ENCODE measurements around the gene DDI2. TPM values are rescaled to one million over a fixed set of nuclear protein-coding genes. Genes with fewer than 3 reads are reported as not detected.

Gene DDI2
- total RNA-seq, 1 experiment from 2014 or later = 18.7 TPM

DNA sequence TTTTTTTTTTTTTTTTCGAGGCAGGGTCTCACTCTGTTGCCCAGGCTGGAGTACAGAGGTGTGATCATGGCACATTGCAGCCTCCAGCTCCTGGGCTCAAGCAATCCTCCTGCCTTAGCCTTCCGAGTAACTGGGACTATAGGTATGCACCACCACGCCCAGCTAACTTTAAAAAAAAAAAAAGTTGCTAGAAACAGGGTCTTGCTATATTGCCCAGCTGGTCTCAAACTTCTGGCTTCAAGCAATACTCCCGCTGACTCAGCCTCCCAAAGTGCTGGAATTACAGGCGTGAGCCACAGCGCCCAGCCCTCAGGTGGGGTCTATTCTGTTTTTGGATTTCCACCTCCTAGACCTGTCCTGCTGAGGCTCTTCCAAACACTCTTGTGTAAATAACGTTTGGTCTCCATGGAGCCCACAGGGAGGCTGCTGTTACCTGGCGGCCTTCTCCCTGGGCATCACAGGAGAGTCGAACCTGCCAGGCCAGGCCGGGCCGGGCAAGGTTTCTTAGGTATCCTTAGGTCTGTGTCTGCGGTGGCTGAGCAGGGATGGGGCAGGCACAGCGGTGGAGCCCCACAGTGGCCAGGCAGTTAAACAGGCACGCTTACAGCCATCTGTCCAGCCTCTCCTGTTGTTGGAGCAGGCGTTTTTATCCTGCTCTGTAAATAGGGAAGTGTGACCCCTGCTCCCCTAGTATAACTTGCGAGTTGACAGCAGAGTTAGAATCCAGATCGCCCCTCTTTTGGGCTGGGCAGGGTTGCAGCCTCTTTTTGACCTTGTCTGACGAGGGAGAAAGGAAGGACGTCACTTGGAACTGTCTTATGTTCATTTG, 85.7 kb downstream of the DDI2 start:
- DNase-seq (ENCODE audit: low spot score) = peak; percentile 40

GRCh38 chr1:15703562-15703961, 86.3 kb downstream of the DDI2 start:
- DNase-seq (ENCODE audit: low spot score) = no peak

DNA sequence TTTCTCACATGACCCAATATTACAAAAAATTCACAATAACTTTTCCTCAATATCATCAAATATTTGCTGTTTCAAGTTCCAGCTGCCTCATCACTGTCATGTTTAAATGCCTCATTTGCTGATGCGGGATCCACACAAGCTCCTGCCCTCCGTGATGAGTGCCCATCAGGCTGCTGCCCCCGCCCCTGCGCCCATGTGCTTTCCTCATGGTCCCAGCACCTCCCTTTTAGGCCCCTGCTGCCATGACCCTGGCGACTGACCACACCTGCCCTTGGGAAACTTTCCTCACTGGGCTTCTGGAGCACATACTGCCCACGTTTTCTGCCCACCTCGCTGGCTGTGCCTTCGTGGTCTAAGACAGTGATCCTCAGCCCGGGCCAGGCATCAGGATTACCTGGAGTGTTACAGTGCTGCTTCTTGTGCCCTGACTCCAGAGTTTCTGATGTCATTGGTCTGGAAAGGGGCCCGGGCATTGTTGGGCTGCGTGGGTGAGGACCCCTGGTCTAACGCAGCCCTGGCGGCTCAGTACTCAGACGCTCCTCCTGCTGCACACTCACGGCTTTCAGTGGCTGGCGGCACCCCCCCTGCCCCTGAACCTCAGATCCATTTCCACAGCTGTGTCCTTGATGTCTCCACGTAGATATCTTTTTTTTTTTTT, 87.4 kb downstream of the DDI2 start:
- no peak for DNase-seq (ENCODE audit: low spot score)

- no peak for DNase-seq (ENCODE audit: low spot score)
These were observed 87.9 kb downstream of the DDI2 start for GRCh38 chr1:15705184-15705566.

- no peak for DNase-seq (ENCODE audit: low spot score)
These were observed 89.5 kb downstream of the DDI2 start for GRCh38 chr1:15706751-15707150.

- DNase-seq (ENCODE audit: low spot score) = no peak
These were observed 90.1 kb downstream of the DDI2 start for GRCh38 chr1:15707239-15707925.

DNA sequence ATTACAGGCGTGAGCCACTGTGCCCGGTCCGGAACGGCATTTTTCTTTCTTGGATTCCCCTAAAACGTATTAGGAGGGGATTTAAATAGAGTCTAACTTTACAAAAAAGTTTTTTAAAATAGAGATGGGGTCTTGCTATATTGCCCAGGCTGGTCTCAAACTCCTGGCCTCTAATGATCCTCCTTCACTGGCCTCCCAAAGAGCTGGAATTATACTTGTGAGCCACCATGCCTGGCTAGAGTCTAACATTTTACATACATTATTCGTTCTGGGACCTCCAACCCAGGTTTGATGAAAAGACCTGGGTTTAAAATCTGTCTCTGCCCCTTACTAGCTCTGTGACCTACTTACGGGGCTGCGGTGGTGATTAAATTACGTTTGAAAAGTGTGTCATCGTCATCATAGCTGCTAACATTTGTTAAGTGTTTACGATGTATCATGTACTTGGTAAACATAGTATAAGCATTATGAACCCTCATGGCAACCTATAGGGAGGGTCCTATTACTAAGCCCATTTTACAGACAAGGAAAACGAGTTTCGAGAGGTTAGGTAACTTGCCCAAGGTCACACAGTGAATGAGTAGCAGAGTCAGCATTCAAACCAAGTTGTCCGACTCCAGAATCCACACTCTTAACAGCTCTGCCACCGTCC, 91.4 kb downstream of the DDI2 start:
- no peak for DNase-seq (ENCODE audit: low spot score)

GRCh38 chr1:15709226-15709625, 92.0 kb downstream of the DDI2 start:
- DNase-seq (ENCODE audit: low spot score) = no peak

DNA sequence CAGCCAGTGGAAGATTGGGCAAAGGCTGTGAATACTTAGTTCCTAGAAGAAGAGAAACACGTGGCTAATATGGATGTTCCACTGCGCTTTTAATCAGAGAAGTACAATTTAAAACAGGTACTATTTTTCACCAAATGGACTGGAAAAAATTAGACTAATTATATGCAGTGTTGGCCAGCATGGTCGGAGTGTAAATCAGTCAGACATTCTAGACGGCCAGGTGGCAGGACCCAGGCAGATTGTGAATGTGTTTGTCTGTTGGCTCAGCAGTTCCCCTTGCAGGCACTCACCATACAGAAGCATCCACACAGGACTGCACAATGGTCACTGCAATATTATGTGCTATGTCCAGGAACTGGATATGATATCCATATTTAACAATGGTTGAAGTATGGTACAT, 94.9 kb downstream of the DDI2 start:
- no peak for DNase-seq (ENCODE audit: low spot score)

DNA sequence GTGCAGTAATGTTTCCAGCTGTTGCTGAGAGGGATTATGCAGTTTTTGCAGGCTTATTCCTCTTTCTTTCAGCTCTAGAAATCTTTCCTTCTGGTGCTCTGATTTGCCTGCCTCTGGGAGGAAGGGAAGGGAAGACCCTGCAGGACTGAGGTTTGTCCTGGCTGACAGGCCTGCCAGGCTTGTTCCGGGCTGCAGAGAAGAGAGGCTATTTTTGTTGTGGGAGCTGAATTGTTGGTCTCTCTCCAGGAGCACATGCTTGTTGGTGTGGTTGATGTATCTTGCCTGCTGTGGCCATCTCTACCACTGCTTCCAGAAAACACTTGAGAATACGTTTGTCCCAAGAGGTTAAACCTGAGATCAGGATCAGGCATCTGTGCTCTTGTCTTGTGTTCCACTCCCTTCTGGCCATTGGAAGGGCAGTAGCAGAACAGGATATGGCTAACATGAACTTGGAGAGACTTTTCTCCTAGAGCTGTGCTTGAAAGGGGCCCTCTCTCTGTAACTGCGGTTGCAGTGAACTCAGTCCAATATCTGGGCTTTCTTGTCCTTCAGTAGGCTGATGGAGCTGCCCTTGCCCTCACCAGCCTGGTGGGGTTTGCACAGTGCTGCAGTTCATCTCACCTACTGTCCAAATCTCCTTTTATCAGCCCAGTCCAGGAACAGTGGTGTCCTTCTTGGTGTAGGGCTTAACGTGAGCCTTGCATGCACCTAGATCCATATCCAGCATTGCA, 97.3 kb downstream of the DDI2 start:
- DNase-seq (ENCODE audit: low spot score) = no peak

DNA sequence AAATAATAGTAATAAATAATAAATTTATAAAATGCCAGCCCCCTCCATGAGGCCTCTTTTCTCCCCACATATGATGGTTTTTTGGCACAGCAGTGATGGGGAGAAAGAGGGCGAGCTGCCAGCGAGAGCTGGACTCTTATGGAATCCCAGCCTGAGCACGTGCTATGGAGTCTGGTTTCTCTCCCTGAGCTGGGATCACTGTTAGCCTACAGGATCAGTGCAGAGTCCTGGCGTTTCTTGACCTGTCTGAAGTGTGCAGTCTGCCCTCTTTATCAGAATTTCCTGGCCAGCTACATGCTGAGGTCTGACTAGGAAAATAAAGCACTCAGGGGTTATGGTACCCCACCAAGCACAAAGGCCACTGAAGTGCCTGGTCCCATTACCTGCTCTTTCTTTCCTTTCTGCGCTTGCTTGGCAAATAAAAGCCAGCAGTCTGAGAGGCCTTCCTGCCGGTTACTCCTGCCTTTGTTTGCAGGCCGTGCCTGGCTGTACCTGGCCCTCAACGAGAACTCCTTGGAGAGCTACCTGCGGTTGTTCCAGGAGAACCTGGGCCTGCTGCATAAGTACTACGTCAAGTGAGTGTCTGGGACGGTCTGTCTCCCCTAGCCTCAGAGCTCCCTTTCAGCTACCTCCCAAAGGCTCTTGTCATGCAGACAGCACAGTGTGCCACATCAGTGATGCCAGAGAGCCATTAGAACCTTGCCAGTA, 100.3 kb downstream of the DDI2 start:
- DNase-seq (ENCODE audit: low spot score) = no peak

- DNase-seq (ENCODE audit: low spot score) = no peak
These were observed 100.9 kb downstream of the DDI2 start for GRCh38 chr1:15718199-15718601.

Small RNA genes lying within 50 kb of the gene (small RNA-seq; reads per million reads assigned to genes)
- gene AL121992.2 (not detected), gene CD24P1 (not detected), gene RNU7-179P (not detected)

Other genes starting within 250 kb of the DDI2 start
- 193 and 199 TPM in 2 replicates for gene EFHD2, start 207.6 kb upstream of the DDI2 start, total RNA-seq (2014; rRNA removed; shearing (Covaris generic))
- gene CTRC, start 179.0 kb upstream of the DDI2 start, total RNA-seq (2014; rRNA removed; shearing (Covaris generic)) = not detected in 2 replicates
- gene CELA2A, start 160.7 kb upstream of the DDI2 start, total RNA-seq (2014; rRNA removed; shearing (Covaris generic)) = not detected in 2 replicates
- not detected in 2 replicates for gene CELA2B, start 141.4 kb upstream of the DDI2 start, total RNA-seq (2014; rRNA removed; shearing (Covaris generic))
- 15.7 and 18.0 TPM in 2 replicates for gene CASP9, start 93.2 kb upstream of the DDI2 start, total RNA-seq (2014; rRNA removed; shearing (Covaris generic))
- gene DNAJC16, start 90.6 kb upstream of the DDI2 start, total RNA-seq (2014; rRNA removed; shearing (Covaris generic)) = 4.8 and 9.3 TPM in 2 replicates
- 52.1 and 62.5 TPM in 2 replicates for gene AGMAT, start 32.4 kb upstream of the DDI2 start, total RNA-seq (2014; rRNA removed; shearing (Covaris generic))
- gene PLEKHM2, start 66.9 kb downstream of the DDI2 start, total RNA-seq (2014; rRNA removed; shearing (Covaris generic)) = 26.6 and 29.4 TPM in 2 replicates
- gene SLC25A34, start 118.8 kb downstream of the DDI2 start, total RNA-seq (2014; rRNA removed; shearing (Covaris generic)) = 0.23 TPM in 1 of 2 replicates, not detected in the other
- not detected in 2 replicates for gene TMEM82, start 125.0 kb downstream of the DDI2 start, total RNA-seq (2014; rRNA removed; shearing (Covaris generic))
- 18.0 and 20.9 TPM in 2 replicates for gene FBLIM1, start 141.3 kb downstream of the DDI2 start, total RNA-seq (2014; rRNA removed; shearing (Covaris generic))
- gene UQCRHL, start 190.2 kb downstream of the DDI2 start, total RNA-seq (2014; rRNA removed; shearing (Covaris generic)) = 5.5 and 8.0 TPM in 2 replicates
- 17.1 and 20.1 TPM in 2 replicates for gene SPEN, start 230.2 kb downstream of the DDI2 start, total RNA-seq (2014; rRNA removed; shearing (Covaris generic))